ENCODE results near the gene ABCA4.

Gene ABCA4

DNA sequence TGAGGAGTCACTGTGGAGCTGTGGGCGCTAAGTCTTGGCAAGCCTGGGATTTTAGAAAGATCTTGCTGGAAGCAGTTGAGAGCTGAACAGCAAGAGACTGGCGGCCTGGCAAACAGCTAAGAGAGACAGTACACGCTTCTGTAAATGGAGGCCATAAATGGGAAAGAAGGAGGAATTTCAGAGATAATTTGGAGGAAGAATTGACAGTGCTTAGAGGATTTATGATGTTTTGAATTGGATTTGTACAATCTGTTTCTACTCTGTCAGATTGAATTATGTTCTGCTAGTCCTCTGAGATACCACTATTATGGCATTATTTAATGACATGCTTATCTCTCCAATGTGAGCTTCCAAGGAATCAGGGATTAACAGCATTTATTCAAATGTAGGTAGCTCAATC is 50.1 kb downstream of the ABCA4 start:
- FAIRE-seq, result peak; percentile 21

DNA sequence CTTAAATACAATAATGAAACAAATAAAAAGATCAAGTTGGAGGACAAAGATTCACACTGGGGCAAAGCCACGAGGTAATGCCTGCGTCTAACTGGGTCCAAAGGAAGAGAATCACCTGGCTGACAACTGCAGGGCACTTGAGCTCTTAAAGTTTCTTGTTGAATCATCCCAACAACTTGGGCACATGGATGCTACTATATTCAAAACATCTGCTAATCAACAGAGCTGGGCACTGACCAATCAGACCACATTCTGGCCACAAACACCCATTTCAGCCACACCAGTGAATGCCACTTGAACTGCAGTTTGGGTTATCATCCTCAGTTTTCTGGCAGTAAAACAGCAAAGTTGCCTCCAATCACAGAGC is 51.0 kb downstream of the ABCA4 start:
- DNase-seq (ENCODE audit: insufficient read length, low spot score), result no peak
- FAIRE-seq, result no peak
- TF ChIP-seq, protein P1, sequence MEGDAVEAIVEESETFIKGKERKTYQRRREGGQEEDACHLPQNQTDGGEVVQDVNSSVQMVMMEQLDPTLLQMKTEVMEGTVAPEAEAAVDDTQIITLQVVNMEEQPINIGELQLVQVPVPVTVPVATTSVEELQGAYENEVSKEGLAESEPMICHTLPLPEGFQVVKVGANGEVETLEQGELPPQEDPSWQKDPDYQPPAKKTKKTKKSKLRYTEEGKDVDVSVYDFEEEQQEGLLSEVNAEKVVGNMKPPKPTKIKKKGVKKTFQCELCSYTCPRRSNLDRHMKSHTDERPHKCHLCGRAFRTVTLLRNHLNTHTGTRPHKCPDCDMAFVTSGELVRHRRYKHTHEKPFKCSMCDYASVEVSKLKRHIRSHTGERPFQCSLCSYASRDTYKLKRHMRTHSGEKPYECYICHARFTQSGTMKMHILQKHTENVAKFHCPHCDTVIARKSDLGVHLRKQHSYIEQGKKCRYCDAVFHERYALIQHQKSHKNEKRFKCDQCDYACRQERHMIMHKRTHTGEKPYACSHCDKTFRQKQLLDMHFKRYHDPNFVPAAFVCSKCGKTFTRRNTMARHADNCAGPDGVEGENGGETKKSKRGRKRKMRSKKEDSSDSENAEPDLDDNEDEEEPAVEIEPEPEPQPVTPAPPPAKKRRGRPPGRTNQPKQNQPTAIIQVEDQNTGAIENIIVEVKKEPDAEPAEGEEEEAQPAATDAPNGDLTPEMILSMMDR (IDR thresholded peaks at IDR 0.05; ENCODE audit: insufficient read depth, missing control alignments), result no peak

More for the DNA sequence above, 50.1 kb downstream of the ABCA4 start:
- TF ChIP-seq, protein P1 (IDR thresholded peaks at IDR 0.05; ENCODE audit: insufficient read depth, missing control alignments), result no peak
- DNase-seq (ENCODE audit: insufficient read length, low spot score), result peak; percentile 22

DNA sequence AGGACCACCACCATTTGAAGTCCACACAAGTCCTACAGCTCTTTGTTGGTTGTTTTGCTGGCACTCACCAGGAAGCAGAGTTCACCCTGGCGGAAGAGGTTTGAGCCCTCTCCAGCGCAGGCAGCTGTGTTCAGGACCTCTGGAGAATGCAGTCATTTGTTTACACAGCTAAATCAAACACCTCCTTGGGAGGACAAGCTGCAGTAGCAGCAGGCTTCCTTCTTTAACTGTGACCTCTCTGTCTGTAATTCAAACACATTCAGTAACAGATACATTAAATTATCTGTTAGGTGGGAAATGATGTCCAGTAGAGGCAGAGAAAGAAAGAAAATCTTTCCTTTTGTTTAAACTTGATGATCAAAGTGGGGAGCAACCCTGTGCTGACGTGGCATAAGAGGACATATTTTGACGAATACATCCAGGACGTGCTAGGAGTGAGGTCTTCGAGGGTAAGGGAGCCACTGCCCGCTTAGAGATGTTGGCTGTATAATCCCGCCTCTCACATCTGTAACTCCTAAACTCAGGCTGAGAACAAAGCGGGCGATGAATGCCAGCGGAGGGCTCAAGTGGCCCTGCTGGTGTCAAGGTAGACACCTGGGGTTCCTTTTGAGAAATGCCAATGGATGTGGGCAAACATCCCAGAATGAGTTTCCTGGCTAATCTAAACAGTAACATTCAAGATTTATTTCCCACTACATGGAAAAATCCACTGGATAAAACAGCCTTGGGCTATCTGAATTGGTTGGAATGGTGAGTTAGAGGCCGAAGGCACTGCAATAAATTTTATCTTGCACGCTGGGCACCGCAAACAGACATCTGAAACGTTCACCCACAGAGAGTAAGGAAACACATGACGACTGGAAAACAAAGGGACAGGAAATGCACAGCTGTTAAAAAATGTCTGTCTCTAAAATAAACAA is 51.7 kb downstream of the ABCA4 start:
- FAIRE-seq (no peak), DNase-seq (ENCODE audit: insufficient read length, low spot score) (no peak)
- TF ChIP-seq, protein P1 (IDR thresholded peaks at IDR 0.05; ENCODE audit: insufficient read depth, missing control alignments), result no peak

DNA sequence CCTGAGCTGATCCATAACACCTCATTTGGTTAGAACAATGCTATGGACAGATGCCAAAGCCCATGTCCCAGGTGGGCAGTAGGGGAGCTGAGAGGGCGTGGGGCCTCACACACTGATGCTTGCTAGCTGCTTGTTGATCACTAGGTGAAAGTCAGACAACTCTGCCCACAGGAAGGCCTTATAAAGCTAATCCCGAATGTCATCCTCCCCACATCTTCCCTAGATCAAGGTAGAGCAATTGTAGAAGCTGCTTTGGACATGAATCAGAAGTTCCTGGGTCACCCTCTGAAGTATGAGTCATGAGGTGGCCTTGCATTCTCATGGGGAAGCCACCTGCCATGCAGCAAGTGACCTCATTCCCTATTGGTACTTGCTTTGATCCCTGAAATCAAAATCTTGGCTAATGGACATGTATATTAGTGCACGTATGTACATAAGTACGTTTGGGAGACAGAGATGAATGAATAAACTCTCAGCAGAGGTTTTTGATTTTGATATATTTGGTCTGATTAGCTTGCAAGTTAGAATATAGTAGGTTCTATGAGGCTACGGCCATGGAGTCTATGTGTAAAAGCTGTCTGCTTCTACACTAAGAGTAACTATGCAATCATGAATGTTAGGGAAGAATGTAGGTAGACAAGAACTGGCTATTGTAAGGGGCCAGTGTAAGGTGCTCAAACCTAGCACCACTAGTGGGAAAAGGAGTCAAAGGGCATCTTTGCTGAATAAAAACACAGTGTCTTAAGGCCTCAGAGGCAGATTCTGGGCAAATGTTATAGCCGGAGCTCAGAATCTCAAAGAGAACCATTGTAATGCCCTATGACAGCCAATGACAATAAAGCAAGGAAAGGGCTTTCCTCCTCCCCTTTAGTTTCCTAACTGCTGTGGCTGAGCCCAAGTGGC is 52.6 kb downstream of the ABCA4 start:
- FAIRE-seq, result no peak
- TF ChIP-seq, protein P1 (IDR thresholded peaks at IDR 0.05; ENCODE audit: insufficient read depth, missing control alignments), result no peak
- DNase-seq (ENCODE audit: insufficient read length, low spot score), result no peak

DNA sequence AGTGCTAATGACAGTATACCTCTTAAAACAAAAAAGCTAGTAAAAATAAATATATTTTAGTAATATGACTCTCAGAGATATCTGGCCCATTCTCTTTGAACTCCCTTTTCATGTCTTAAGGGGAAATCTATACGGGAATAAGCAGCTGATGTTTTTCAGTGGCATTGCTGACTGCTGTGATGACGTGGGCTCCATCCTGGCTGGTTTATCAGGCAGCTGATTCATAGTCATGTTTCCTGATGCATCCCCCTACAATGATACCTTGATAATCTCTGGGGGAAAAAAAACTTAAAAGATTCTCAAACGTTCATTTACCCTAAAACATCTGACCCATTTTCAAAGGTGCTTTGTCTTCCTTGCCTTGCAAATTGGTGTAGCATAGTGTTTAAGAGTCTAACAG is 53.8 kb downstream of the ABCA4 start:
- DNase-seq (ENCODE audit: insufficient read length, low spot score), result no peak
- FAIRE-seq, result no peak
- TF ChIP-seq, protein P1 (IDR thresholded peaks at IDR 0.05; ENCODE audit: insufficient read depth, missing control alignments), result no peak

DNA sequence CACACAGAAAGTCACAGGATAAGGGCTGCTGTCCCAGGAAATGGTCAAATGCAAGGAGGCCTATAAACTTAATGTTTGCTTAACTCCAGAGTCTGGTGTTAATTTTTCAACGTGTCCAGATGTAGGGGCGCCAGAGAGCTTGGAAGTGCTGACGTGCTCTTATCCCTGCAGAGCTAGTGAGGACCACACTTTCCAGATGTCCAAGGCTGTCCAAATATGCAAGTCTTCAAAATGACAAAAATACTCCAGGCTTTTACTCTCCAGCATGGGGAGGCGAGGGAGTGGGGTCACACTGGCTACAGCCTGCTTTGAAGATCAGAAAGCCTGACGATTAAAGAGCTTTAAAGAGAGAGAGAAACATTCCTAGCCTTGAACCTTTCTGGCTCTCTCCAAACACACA is 57.6 kb downstream of the ABCA4 start:
- FAIRE-seq (no peak), DNase-seq (ENCODE audit: insufficient read length, low spot score) (no peak)
- TF ChIP-seq, protein P1 (IDR thresholded peaks at IDR 0.05; ENCODE audit: insufficient read depth, missing control alignments), result peak; percentile 42

Data from D721Med (cell line).